Chondrocyte (in vitro differentiated cells): ENCODE results near the gene MLH1. TPM values are rescaled to one million over a fixed set of nuclear protein-coding genes. Genes with fewer than 3 reads are reported as not detected.
A peak's percentile ranks its signal among the peaks of the same experiment; 100 is the strongest.

Source experiments
- DNase-seq: peaks from one replicate; pipeline ENCODE4 v3.0.0; 2021; ENCODE audit warnings: mixed read lengths, low spot score
- H3K27ac Mint-ChIP-seq: one replicate; pipeline ENCODE4 v1.8.0; 2021; ENCODE audit warnings: mild to moderate bottlenecking, moderate library complexity, mixed read lengths; ENCODE audit not compliant: unreplicated experiment
- H3K27me3 Mint-ChIP-seq: 2 replicates; pipeline ENCODE4 v1.8.0; 2021; ENCODE audit warnings: low read depth, mixed read lengths
- H3K36me3 Mint-ChIP-seq: 2 replicates; pipeline ENCODE4 v1.8.0; 2021; ENCODE audit warnings: low read depth, mixed read lengths
- H3K4me1 Mint-ChIP-seq: 2 replicates; pipeline ENCODE4 v1.8.0; 2021; ENCODE audit warnings: low read depth, mild to moderate bottlenecking, mixed read lengths
- H3K4me3 Mint-ChIP-seq: one replicate; pipeline ENCODE4 v1.8.0; 2021; ENCODE audit warnings: mild to moderate bottlenecking, moderate library complexity, mixed read lengths; ENCODE audit not compliant: unreplicated experiment
- H3K9me3 Mint-ChIP-seq: 2 replicates; pipeline ENCODE4 v1.8.0; 2021; ENCODE audit warnings: low read depth, mixed read lengths
- CTCF ChIP-seq: fragments of 200-600 bp; sonication (generic); IDR thresholded peaks from 2 replicates; pipeline ENCODE4 v1.5.0; 2021; ENCODE audit warnings: antibody characterized with exemption, mild to moderate bottlenecking, moderate library complexity
- total RNA-seq: library from RNA; stranded (reverse); gene quantifications from 3 replicates; pipeline ENCODE4 v1.2.1, GENCODE V29; 2021

MLH1 gene
- total RNA-seq, 1 donor from 2014 or later, result 32.6 TPM

GRCh38 chr3:37028329-37028728 is 35.0 kb downstream of the MLH1 start:
- peaks cover 30% of the 10 kb centered on the region for H3K36me3 Mint-ChIP-seq

GRCh38 chr3:37029111-37029510 is 35.8 kb downstream of the MLH1 start:
- H3K27me3 Mint-ChIP-seq, result no peaks in the 10 kb centered on the region
- TF ChIP-seq CTCF, result no peak
- peaks cover 11% of the 10 kb centered on the region for H3K9me3 Mint-ChIP-seq
- H3K27ac Mint-ChIP-seq, result no peak overlapping the region
- no peak for DNase-seq
- H3K4me1 Mint-ChIP-seq, result peaks cover 19% of the 10 kb centered on the region
- no peak overlapping the region for H3K4me3 Mint-ChIP-seq
- peaks cover 32% of the 10 kb centered on the region for H3K36me3 Mint-ChIP-seq

More at GRCh38 chr3:37028329-37028728, 35.0 kb downstream of the MLH1 start:
- H3K9me3 Mint-ChIP-seq, result peaks cover 8% of the 10 kb centered on the region
- no peak overlapping the region for H3K27ac Mint-ChIP-seq
- peaks cover 19% of the 10 kb centered on the region for H3K4me1 Mint-ChIP-seq
- H3K4me3 Mint-ChIP-seq, result no peak overlapping the region
- DNase-seq, result no peak
- H3K27me3 Mint-ChIP-seq, result no peaks in the 10 kb centered on the region
- no peak for TF ChIP-seq CTCF

- DNase-seq, result no peak
- Mint-ChIP-seq H3K4me3 (no peak overlapping the region), H3K36me3 (peaks cover 30% of the 10 kb centered on the region), H3K9me3 (peaks cover 9% of the 10 kb centered on the region), H3K27ac (no peak overlapping the region), H3K27me3 (no peaks in the 10 kb centered on the region), H3K4me1 (peaks cover 19% of the 10 kb centered on the region)
- no peak for TF ChIP-seq CTCF
These were observed 36.3 kb downstream of the MLH1 start for GRCh38 chr3:37029516-37030163.

- Mint-ChIP-seq H3K27ac (peak overlapping the region; percentile 22), H3K4me1 (peaks cover 19% of the 10 kb centered on the region), H3K4me3 (no peak overlapping the region), H3K9me3 (peaks cover 13% of the 10 kb centered on the region), H3K27me3 (no peaks in the 10 kb centered on the region), H3K36me3 (peaks cover 37% of the 10 kb centered on the region)
- no peak for TF ChIP-seq CTCF
- no peak for DNase-seq
These were observed 37.3 kb downstream of the MLH1 start for GRCh38 chr3:37030588-37030987.

- H3K4me3 Mint-ChIP-seq, result no peak overlapping the region
- H3K9me3 Mint-ChIP-seq, result peaks cover 15% of the 10 kb centered on the region
- H3K36me3 Mint-ChIP-seq, result peaks cover 40% of the 10 kb centered on the region
- DNase-seq, result no peak
- H3K4me1 Mint-ChIP-seq, result peaks cover 16% of the 10 kb centered on the region
- no peaks in the 10 kb centered on the region for H3K27me3 Mint-ChIP-seq
- H3K27ac Mint-ChIP-seq, result no peak overlapping the region
- TF ChIP-seq CTCF, result no peak
These were observed 37.9 kb downstream of the MLH1 start for GRCh38 chr3:37031096-37031682.
